T-helper 22 cell (primary cell): ENCODE measurements around the gene CDCA7.
"Not testable (repeated sequence)": the region's sequence is repeated elsewhere in the genome, so short reads cannot be mapped to it uniquely, and the experiment has no call there.

ENCODE experiments used
- DNase-seq: peaks from one replicate; pipeline ENCODE4 v3.0.0-alpha.2; 2020; ENCODE audit warnings: low read depth

The CDCA7 gene

GRCh38 chr2:173404841-173405750 is 50.4 kb downstream of the CDCA7 start:
- DNase-seq, result no peak

GRCh38 chr2:173407176-173407575 is 52.5 kb downstream of the CDCA7 start:
- no peak for DNase-seq

GRCh38 chr2:173407646-173408045 is 53.0 kb downstream of the CDCA7 start:
- no peak for DNase-seq

- DNase-seq, result no peak
Measured at GRCh38 chr2:173410579-173410978, 55.9 kb downstream of the CDCA7 start.

GRCh38 chr2:173412628-173413027 is 58.0 kb downstream of the CDCA7 start:
- no peak for DNase-seq

GRCh38 chr2:173414823-173415322 is 60.2 kb downstream of the CDCA7 start:
- DNase-seq, result no peak

GRCh38 chr2:173415431-173416381 is 61.0 kb downstream of the CDCA7 start:
- no peak for DNase-seq

- not testable (repeated sequence) for DNase-seq
Measured at GRCh38 chr2:173416415-173417152, 61.9 kb downstream of the CDCA7 start.

- no peak for DNase-seq
Measured at GRCh38 chr2:173417341-173417740, 62.7 kb downstream of the CDCA7 start.

GRCh38 chr2:173417802-173418201 is 63.1 kb downstream of the CDCA7 start:
- DNase-seq, result no peak
